Brain microvascular endothelial cell (primary cell): ENCODE measurements around the gene ERCC6L.
A peak's percentile ranks its signal among the peaks of the same experiment; 100 is the strongest.
"Not testable (repeated sequence)": the region's sequence is repeated elsewhere in the genome, so short reads cannot be mapped to it uniquely, and the experiment has no call there.

Source experiments
- DNase-seq: peaks from one replicate; pipeline ENCODE4 v3.0.0-alpha.2; 2020
- H3K27ac ChIP-seq: fragments of 250-450 bp; sonication (Bioruptor Pico); 2 replicates; pipeline ENCODE4 v1.5.1; 2020; ENCODE audit warnings: mild to moderate bottlenecking, moderate library complexity
- H3K27me3 ChIP-seq: fragments of 250-450 bp; sonication (Bioruptor Pico); replicated peaks from 2 replicates; pipeline ENCODE4 v1.5.1; 2020; ENCODE audit warnings: mild to moderate bottlenecking
- H3K36me3 ChIP-seq: fragments of 250-450 bp; sonication (Bioruptor Pico); replicated peaks from 2 replicates; pipeline ENCODE4 v1.5.1; 2020; ENCODE audit warnings: mild to moderate bottlenecking
- H3K4me3 ChIP-seq: 2 replicates; pipeline ENCODE4 v1.5.1; 2011; ENCODE audit warnings: low read depth, mild to moderate bottlenecking, control low read depth, low read length, moderate library complexity
- CTCF ChIP-seq: IDR thresholded peaks from 2 replicates; pipeline ENCODE4 v1.5.1; 2011; ENCODE audit warnings: low read depth, mild to moderate bottlenecking, moderate library complexity, low read length, control low read depth, inconsistent platforms; ENCODE audit errors: missing control alignments
- in situ Hi-C: cut with HindIII; loops from 2 replicates; pipeline ENCODE4 v1.10.0; 2017; ENCODE audit warnings: low sequenced_read_pairs, low pct_ligation_motif_present

Gene ERCC6L

DNA sequence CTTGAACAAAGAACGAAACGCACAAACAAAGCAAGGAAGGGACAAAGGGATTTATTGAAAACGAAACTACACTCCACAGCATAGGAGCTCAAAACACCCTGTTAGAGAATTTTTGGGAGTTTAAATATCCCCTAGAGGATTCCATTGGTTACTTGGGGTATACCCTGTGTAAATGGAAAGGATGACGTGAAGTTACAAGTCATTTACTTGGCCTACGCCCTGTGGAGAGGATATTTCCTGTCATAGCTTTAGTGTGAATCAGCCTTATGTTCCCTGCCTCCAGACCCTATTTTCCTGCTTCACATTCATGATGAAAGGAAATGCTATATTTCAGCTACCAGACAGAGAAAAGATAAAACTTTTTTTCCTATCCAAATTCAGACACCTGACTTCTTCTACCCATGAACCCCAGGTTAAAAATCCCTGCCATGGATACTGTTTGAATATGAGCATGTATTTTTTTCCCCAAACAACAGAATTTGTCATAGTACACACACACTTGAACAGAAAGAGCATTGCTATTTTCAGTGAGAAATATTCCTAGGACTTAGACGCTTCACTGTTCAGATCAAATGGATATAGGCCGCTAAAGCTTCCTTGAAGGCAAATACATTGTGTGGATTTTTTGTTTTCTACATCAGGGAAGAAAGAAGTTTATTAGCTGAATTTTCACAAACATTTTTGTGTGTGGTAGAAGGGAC lies 36.8 kb downstream of the ERCC6L start:
- no peak for TF ChIP-seq CTCF
- Histone ChIP-seq H3K4me3 (no peak overlapping the region), H3K36me3 (no peaks in the 10 kb centered on the region), H3K27ac (peak overlapping the region; percentile 82), H3K27me3 (peaks cover 5% of the 10 kb centered on the region)
- DNase-seq: peak; percentile 75
- in situ Hi-C loops: no loop called here

DNA sequence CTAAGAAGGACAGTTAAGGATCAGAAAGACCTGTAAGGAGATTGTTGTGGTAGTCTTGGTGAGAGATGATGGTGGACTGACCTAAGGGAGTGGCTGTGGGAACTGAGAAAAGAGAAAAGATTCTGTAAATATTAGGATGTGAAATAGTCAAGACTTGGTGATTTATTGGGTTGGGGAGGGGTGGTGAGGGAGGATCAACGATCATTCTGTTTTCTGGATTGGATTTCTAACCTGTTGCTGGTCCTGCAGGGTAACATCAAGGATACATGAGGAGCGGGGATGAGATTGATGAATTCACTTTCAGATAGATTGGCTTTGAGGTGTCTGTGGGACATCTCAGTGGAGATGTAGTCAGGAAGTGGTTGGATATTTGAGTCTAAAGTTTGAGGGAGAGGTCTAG lies 55.9 kb downstream of the ERCC6L start:
- in situ Hi-C loops: no loop called here
- H3K27me3 ChIP-seq: no peaks in the 10 kb centered on the region
- H3K27ac ChIP-seq: no peak overlapping the region
- H3K36me3 ChIP-seq: no peaks in the 10 kb centered on the region
- no peak for TF ChIP-seq CTCF
- DNase-seq: no peak
- H3K4me3 ChIP-seq: no peak overlapping the region

DNA sequence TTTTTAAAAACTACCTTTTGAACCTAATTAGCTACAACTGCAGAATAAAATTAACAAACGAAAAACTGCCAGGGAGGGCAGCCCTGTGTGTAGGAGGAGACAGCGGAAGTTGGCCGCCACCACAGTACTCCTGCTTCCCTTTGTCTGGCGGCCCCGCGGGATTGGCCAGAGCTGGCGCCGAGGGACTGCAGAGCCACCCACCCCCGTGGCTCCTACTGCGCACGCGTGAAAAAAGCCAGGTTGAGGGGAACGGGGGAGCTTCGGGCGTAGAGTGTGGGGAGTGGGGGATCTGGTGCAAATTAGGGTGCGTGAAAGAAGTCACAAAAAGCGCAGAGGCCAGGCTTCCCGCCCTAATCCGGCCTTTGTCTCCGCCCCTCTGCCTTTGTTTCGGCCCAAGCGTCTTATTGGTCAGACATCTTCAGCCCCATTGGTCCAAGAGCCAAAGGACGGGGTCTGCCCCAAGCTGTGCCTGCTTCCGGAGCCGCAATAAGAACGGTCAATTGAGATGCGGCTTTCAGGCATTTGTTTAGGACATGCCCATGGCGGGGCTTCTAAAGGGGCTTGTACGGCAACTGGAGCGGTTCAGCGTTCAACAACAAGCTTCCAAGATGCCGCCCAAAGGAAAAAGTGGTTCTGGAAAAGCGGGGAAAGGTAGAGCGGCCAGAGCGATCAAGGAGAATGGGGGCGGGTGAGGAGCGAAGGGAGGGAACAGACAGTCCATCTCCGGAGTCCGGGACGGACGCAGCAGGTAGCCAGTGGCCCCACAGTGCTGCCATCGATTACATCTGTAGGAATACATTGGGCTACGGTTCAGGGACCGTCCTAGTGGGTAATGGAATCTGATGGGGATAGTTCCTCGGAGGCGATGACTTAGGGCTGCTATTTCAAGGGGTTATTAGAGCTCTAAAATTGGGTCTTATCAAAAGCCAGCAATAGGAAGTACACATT lies 57.4 kb downstream of the ERCC6L start, which contains the start of gene PIN4:
Gene PIN4, plus strand, starts transcription at position 580 of the 948 bp plus-strand sequence. Its CDS starts 29 bp downstream, at position 609.
- Histone ChIP-seq H3K4me3 (peak within 1 kb of the TSS; percentile 83), H3K36me3 (no peaks in the 10 kb centered on the region), H3K27ac (peak within 1 kb of the TSS; percentile 80), H3K27me3 (no peaks in the 10 kb centered on the region)
- in situ Hi-C loops: no loop called here
- TF ChIP-seq CTCF: no peak
- DNase-seq: peak; percentile 96

DNA sequence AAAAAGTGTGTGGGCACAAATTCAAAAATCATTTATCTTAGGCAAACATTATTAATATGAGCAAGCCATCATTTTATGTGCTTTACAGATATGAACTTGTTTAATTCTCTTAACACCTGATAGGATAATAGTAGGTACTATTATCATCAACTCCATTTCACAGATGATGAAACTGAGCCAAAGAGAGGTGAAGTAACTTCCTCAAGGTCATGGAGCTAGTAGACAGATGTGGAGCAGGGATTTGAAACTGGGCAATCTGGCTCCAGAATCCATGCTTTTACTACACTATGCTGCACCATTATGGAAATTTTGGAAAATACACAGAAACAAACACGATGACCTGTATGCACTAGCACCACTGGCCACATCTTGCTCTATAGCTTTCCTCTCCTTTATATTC lies 58.3 kb downstream of the ERCC6L start:
- no peak overlapping the region for H3K27ac ChIP-seq
- H3K36me3 ChIP-seq: no peaks in the 10 kb centered on the region
- DNase-seq: no peak
- no peak overlapping the region for H3K4me3 ChIP-seq
- H3K27me3 ChIP-seq: no peaks in the 10 kb centered on the region
- TF ChIP-seq CTCF: no peak
- in situ Hi-C loops: no loop called here

DNA sequence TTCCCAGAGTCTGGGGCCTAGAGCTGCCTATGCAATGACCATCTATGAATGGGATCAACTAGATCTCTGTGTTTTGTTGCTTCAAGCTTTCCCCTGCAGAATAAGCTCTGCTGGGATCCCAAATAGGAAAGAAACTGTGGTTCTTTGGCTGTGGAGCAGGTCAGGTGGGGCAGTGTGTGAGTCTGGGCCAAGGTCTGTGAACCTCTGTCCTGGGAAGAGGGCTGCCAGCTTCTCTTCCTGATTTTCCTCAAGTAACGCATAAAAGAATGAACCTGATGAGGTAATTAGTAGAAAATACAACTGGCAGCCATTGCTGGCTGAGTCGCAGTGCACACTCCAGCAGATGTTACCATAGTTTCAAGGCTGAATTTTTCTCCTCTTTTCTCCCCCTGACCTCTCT lies 61.8 kb downstream of the ERCC6L start:
- H3K27me3 ChIP-seq: no peaks in the 10 kb centered on the region
- DNase-seq: no peak
- H3K36me3 ChIP-seq: no peaks in the 10 kb centered on the region
- H3K27ac ChIP-seq: no peak overlapping the region
- no peak for TF ChIP-seq CTCF
- no peak overlapping the region for H3K4me3 ChIP-seq
- in situ Hi-C loops: no loop called here

GRCh38 chrX:72176289-72176688 lies 62.5 kb downstream of the ERCC6L start:
- H3K27ac ChIP-seq, H3K36me3 ChIP-seq, DNase-seq, H3K27me3 ChIP-seq, in situ Hi-C loops, H3K4me3 ChIP-seq: not testable (repeated sequence)
